Parathyroid adenoma (tissue), 2 donors: ENCODE results near the gene ZNF200.

Source experiments
- H2AFZ ChIP-seq: fragments of 300-600 bp; sonication (generic); one replicate; pipeline ENCODE4 v1.7.0; 2017; ENCODE audit warnings: antibody characterized with exemption, mild to moderate bottlenecking
- H3K27ac ChIP-seq: fragments of 300-600 bp; sonication (generic); one replicate; pipeline ENCODE4 v1.7.0; 2017
- H3K27me3 ChIP-seq: fragments of 300-600 bp; sonication (generic); one replicate; pipeline ENCODE4 v1.7.0; 2017; ENCODE audit warnings: low read length; ENCODE audit not compliant: control insufficient read depth, insufficient read depth
- H3K36me3 ChIP-seq: fragments of 300-600 bp; sonication (generic); one replicate; pipeline ENCODE4 v1.7.0; 2017; ENCODE audit warnings: low read length; ENCODE audit not compliant: control insufficient read depth, insufficient read depth
- H3K4me1 ChIP-seq: fragments of 300-600 bp; sonication (generic); one replicate; pipeline ENCODE4 v1.7.0; 2017; ENCODE audit warnings: control low read depth
- H3K4me2 ChIP-seq: fragments of 300-600 bp; sonication (generic); one replicate; pipeline ENCODE4 v1.7.0; 2017; ENCODE audit warnings: low read length
- H3K4me3 ChIP-seq: fragments of 300-600 bp; sonication (generic); one replicate; pipeline ENCODE4 v1.7.0; 2017; ENCODE audit warnings: low read depth, low read length
- H3K79me2 ChIP-seq: fragments of 300-600 bp; sonication (generic); one replicate; pipeline ENCODE4 v1.7.0; 2017; ENCODE audit warnings: control low read depth
- H3K9ac ChIP-seq: fragments of 300-600 bp; sonication (generic); one replicate; pipeline ENCODE4 v1.7.0; 2017; ENCODE audit warnings: mild to moderate bottlenecking
- H3K9me3 ChIP-seq: fragments of 300-600 bp; sonication (generic); one replicate; pipeline ENCODE4 v1.7.0; 2017; ENCODE audit warnings: low read length; ENCODE audit not compliant: control insufficient read depth
- CTCF ChIP-seq: fragments of 300-600 bp; sonication (generic); IDR thresholded peaks from one replicate; pipeline ENCODE4 v1.7.0; 2017; ENCODE audit warnings: antibody characterized with exemption, mild to moderate bottlenecking
- donor health status: primary hyperparathyroidism.

Gene ZNF200

GRCh38 chr16:3249451-3249850, 14.5 kb upstream of the ZNF200 start:
- no peaks in the 10 kb centered on the region for H3K36me3 ChIP-seq
- H3K27ac ChIP-seq = no peak overlapping the region
- no peak overlapping the region for H3K4me3 ChIP-seq
- H3K79me2 ChIP-seq = no peaks in the 10 kb centered on the region
- no peaks in the 10 kb centered on the region for H3K9me3 ChIP-seq
- H2AFZ ChIP-seq = no peak overlapping the region
- no peak for TF ChIP-seq CTCF
- no peak overlapping the region for H3K9ac ChIP-seq
- no peak overlapping the region for H3K4me2 ChIP-seq
- H3K27me3 ChIP-seq = no peaks in the 10 kb centered on the region
- no peaks in the 10 kb centered on the region for H3K4me1 ChIP-seq

DNA sequence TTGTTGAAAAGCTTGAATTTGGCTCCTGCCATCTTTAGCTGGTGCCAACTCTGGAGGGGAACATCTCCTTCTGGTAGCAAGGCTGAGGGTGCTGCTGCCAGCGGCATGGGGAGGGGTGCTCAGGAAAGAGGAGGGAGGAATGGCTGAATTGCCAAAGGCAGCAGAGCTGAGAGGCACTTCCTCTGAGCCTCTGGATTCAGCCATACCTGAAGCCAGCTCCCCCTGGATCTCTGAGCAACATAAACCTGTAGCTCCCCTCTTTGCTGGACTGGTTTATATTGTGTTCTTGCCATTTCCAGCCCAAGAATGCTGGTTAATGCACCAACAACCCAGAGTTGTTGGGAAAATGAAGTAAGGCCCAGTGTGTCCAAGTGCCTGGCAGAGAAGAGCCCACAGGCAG, 14.1 kb upstream of the ZNF200 start:
- no peak overlapping the region for H3K4me3 ChIP-seq
- TF ChIP-seq CTCF = no peak

DNA sequence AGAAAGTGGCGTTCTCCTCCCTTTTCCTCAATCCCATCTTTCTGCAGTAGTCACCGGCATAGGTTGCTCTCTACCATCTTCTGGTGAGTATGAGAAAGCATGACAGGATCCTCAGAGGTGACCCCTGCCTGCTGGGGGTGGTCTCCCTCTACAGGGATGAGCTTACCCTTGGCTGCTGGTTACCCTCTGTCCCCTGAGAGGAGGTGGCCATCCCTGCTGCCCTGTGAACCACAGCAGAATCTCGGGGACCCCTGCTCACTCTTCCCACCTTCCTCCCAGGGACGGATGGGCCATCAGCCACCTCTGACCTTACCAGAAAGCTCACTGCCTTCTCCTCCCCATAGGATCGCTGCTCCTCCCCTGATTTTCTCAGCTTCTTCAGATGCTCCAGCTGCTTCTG, 13.6 kb upstream of the ZNF200 start:
- no peak for TF ChIP-seq CTCF
- Histone ChIP-seq H3K4me3 (no peak overlapping the region), H3K9me3 (no peaks in the 10 kb centered on the region), H3K27me3 (no peaks in the 10 kb centered on the region), H3K36me3 (no peaks in the 10 kb centered on the region), H3K79me2 (no peaks in the 10 kb centered on the region), H3K27ac (no peak overlapping the region), H3K4me1 (no peaks in the 10 kb centered on the region), H3K9ac (no peak overlapping the region), H3K4me2 (no peak overlapping the region), H2AFZ (no peak overlapping the region)

More for the DNA sequence above, 14.1 kb upstream of the ZNF200 start:
- Histone ChIP-seq H3K9me3 (no peaks in the 10 kb centered on the region), H3K9ac (no peak overlapping the region), H2AFZ (no peak overlapping the region), H3K4me2 (no peak overlapping the region), H3K79me2 (no peaks in the 10 kb centered on the region), H3K27me3 (no peaks in the 10 kb centered on the region), H3K27ac (no peak overlapping the region), H3K36me3 (no peaks in the 10 kb centered on the region), H3K4me1 (no peaks in the 10 kb centered on the region)

DNA sequence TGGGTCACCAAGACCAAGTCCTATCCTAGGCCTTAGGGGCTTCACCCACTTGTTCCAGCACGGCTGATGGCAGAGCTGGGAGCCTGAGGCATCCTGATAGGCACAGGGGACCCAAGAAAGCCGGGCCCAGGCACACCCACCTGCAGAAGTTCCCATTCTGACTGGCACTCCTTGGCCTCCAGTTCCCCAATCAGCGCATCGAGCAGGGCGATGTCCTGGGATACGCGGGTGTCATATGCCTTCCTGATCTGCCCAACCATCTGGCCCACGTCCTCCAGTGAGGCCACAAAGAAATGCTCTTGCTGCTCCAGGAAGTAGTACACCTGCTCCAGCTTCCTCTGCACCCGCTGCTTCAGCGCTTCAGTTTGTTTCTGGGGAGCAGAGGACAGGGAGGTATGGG, 11.9 kb upstream of the ZNF200 start:
- Histone ChIP-seq H3K36me3 (no peaks in the 10 kb centered on the region), H3K27me3 (no peaks in the 10 kb centered on the region)

More for the DNA sequence above, 11.9 kb upstream of the ZNF200 start:
- Histone ChIP-seq H3K9ac (no peak overlapping the region), H3K4me1 (no peaks in the 10 kb centered on the region), H3K27ac (no peak overlapping the region), H3K4me3 (no peak overlapping the region), H3K79me2 (no peaks in the 10 kb centered on the region), H3K4me2 (no peak overlapping the region), H2AFZ (no peak overlapping the region), H3K9me3 (no peaks in the 10 kb centered on the region)
- TF ChIP-seq CTCF = no peak
